Measurements from ENCODE around the gene ASXL2.
"Not testable (repeated sequence)": the region's sequence is repeated elsewhere in the genome, so short reads cannot be mapped to it uniquely, and the experiment has no call there.

Gene ASXL2

GRCh38 chr2:25878361-25879132 is at the start of gene ASXL2:
TSS of gene ASXL2 (minus strand) at chr2:25878487. CDS start at chr2:25878222, 265 bp downstream.
- peak; percentile 93 for DNase-seq

GRCh38 chr2:25926984-25927756 is 48.9 kb upstream of the ASXL2 start:
- DNase-seq, result no peak

GRCh38 chr2:25922501-25922900 is 44.2 kb upstream of the ASXL2 start:
- DNase-seq, result no peak

- no peak for DNase-seq
Measured at GRCh38 chr2:25920786-25921415, 42.6 kb upstream of the ASXL2 start.

- no peak for DNase-seq
Measured at GRCh38 chr2:25920336-25920735, 42.0 kb upstream of the ASXL2 start.

GRCh38 chr2:25917832-25918231 is 39.5 kb upstream of the ASXL2 start:
- no peak for DNase-seq

GRCh38 chr2:25917411-25917810 is 39.1 kb upstream of the ASXL2 start:
- not testable (repeated sequence) for DNase-seq

GRCh38 chr2:25915944-25916772 is 37.9 kb upstream of the ASXL2 start:
- DNase-seq, result peak; percentile 10

GRCh38 chr2:25915411-25915810 is 37.1 kb upstream of the ASXL2 start:
- DNase-seq, result not testable (repeated sequence)

- not testable (repeated sequence) for DNase-seq
Measured at GRCh38 chr2:25913696-25913973, 35.3 kb upstream of the ASXL2 start.

- DNase-seq, result no peak
Measured at GRCh38 chr2:25912851-25913695, 34.8 kb upstream of the ASXL2 start.

GRCh38 chr2:25909574-25909973 is 31.3 kb upstream of the ASXL2 start:
- DNase-seq, result not testable (repeated sequence)

- DNase-seq, result no peak
Measured at GRCh38 chr2:25905126-25905525, 26.8 kb upstream of the ASXL2 start.

- DNase-seq, result no peak
Measured at GRCh38 chr2:25903216-25903776, 25.0 kb upstream of the ASXL2 start.

- no peak for DNase-seq
Measured at GRCh38 chr2:25899404-25899970, 21.2 kb upstream of the ASXL2 start.

- DNase-seq, result no peak
Measured at GRCh38 chr2:25897506-25897905, 19.2 kb upstream of the ASXL2 start.

- DNase-seq, result not testable (repeated sequence)
Measured at GRCh38 chr2:25896308-25896707, 18.0 kb upstream of the ASXL2 start.

- DNase-seq, result no peak
Measured at GRCh38 chr2:25895610-25896009, 17.3 kb upstream of the ASXL2 start.

GRCh38 chr2:25895018-25895417 is 16.7 kb upstream of the ASXL2 start:
- no peak for DNase-seq

GRCh38 chr2:25894135-25894830 is 16.0 kb upstream of the ASXL2 start:
- no peak for DNase-seq

- no peak for DNase-seq
Measured at GRCh38 chr2:25891672-25892071, 13.4 kb upstream of the ASXL2 start.

Data from activated T-cell treated with anti-CD3 and anti-CD28 coated beads for 4 hours (primary cell).